HUES6 (cell line): ENCODE data around the gene SPOP.

Experiments
- H3K27ac ChIP-seq: 2 replicates; pipeline ENCODE4 v1.7.0; 2013; ENCODE audit warnings: low read depth, mild to moderate bottlenecking, low read length, inconsistent platforms
- H3K27me3 ChIP-seq: 2 replicates; pipeline ENCODE4 v1.6.1; 2013; ENCODE audit warnings: low read length; ENCODE audit not compliant: control insufficient read depth, insufficient read depth
- H3K36me3 ChIP-seq: 2 replicates; pipeline ENCODE4 v1.6.1; 2013; ENCODE audit warnings: low read length; ENCODE audit not compliant: control insufficient read depth, insufficient read depth
- H3K4me1 ChIP-seq: 2 replicates; pipeline ENCODE4 v1.6.1; 2013; ENCODE audit warnings: low read length; ENCODE audit not compliant: control insufficient read depth, insufficient read depth
- H3K4me3 ChIP-seq: 2 replicates; pipeline ENCODE4 v1.5.1; 2013; ENCODE audit warnings: low read depth, low read length
- H3K9ac ChIP-seq: one replicate; pipeline ENCODE4 v1.6.1; 2013; ENCODE audit warnings: mild to moderate bottlenecking, low read length
- H3K9me3 ChIP-seq: 2 replicates; pipeline ENCODE4 v1.6.1; 2013; ENCODE audit warnings: low read depth, low read length; ENCODE audit not compliant: control insufficient read depth, insufficient read depth

SPOP gene

DNA sequence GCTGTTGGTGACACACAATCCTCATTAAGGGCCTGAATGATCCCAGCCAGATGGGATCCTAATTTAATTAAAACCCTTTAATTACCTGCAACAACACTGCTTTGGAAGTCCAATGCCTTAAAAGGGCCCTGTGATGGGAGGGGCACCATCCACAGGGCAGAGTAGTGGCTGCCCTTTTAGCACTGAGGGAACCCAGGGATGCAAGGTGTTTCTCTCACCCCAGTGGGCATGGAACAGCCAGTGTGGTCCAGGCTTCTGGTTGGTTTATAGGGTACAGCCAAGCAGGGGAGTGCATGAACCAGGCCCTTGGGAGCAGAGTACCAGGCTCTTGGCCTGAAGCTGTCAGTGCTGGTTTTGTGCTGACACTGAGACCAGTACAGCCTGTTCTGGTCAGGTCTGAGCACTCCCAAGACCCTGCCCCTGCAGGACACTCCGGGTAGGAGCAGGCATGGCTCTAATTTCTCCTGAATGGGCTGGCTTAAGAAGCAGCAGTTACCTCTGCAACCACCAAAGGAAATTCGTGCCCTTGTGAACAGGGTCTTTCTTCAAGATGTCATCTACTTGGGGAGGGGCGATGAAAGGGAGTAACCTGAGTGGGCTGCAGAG is 92.4 kb downstream of the SPOP start:
- Histone ChIP-seq H3K4me1 (peaks cover 6% of the 10 kb centered on the region; the same call in 1 of the 2 replicates), H3K4me3 (no peak overlapping the region), H3K9ac (no peak overlapping the region), H3K9me3 (no peaks in the 10 kb centered on the region), H3K27me3 (no peaks in the 10 kb centered on the region), H3K27ac (no peak overlapping the region), H3K36me3 (no peaks in the 10 kb centered on the region)

DNA sequence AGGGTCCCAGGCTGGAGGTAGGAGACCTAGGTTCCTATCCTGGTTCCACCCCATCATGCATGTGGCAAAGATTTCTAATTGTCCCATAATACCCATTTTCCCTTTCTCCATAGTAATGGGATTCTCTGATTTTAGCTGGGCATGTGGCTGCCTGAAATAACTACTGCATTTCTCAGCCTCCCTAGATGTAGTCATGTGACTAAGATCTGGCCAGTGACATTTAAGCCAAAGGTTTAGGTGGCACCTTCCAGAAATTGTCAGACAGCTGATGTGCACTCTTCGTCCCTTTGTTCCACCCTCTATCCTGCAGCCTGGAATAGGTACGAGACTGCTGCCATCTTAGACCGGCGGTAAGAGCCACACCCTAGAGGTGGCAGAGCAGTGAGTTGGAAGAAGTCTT is 94.0 kb downstream of the SPOP start:
- Histone ChIP-seq H3K4me1 (peaks cover 8% of the 10 kb centered on the region; the same call in 1 of the 2 replicates), H3K27ac (no peak overlapping the region), H3K4me3 (no peak overlapping the region), H3K9me3 (no peaks in the 10 kb centered on the region), H3K9ac (no peak overlapping the region), H3K27me3 (peaks cover 4% of the 10 kb centered on the region; the same call in 1 of the 2 replicates), H3K36me3 (no peaks in the 10 kb centered on the region)

DNA sequence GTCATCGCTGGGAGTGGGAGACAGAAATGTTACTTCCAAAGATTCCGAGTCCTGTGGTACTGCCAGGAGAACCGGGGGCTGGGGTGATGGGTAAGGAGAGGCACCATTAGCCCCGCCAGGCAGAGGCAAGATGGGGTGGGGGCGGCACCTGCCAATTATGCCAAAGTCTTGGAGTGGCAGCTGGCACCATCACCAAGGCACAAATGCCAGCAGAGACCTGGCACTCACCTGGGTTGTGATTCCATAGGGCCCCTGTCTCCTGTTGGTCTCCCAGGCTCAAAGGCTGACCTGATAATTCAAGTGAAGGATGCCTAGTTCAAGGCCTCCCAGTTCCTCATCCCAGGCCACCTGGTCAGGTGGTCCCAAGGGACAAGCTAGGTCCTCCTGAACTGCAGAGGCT is 94.7 kb downstream of the SPOP start:
- H3K27me3 ChIP-seq = peaks cover 7% of the 10 kb centered on the region; the same call in 1 of the 2 replicates
- H3K36me3 ChIP-seq = no peaks in the 10 kb centered on the region
- no peak overlapping the region for H3K27ac ChIP-seq
- H3K4me1 ChIP-seq = peaks cover 8% of the 10 kb centered on the region; the same call in 1 of the 2 replicates
- no peak overlapping the region for H3K9ac ChIP-seq
- no peak overlapping the region for H3K4me3 ChIP-seq
- H3K9me3 ChIP-seq = no peaks in the 10 kb centered on the region

DNA sequence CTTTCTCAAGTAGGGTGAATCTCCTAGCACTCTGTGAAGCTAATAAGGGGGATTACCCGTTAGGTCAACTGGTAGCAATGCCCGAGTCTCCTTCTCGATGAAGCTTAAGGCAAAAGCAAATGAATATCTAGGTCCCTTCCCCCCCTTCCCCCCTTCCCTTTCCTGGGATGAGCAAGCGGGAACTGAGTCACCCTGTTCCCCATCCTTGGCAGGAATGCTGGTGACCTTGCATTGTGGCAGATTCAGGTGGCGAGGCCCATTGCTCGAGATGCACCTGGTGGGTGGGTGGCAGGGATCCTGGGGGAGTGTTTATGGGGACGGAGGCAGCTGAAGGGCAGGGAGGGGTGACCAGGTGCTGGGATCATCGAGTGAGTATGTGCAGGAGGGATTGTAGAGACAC is 95.1 kb downstream of the SPOP start:
- Histone ChIP-seq H3K9me3 (no peaks in the 10 kb centered on the region), H3K36me3 (no peaks in the 10 kb centered on the region), H3K4me1 (peaks cover 8% of the 10 kb centered on the region; the same call in 1 of the 2 replicates), H3K4me3 (no peak overlapping the region), H3K9ac (no peak overlapping the region), H3K27me3 (peaks cover 11% of the 10 kb centered on the region), H3K27ac (no peak overlapping the region)

DNA sequence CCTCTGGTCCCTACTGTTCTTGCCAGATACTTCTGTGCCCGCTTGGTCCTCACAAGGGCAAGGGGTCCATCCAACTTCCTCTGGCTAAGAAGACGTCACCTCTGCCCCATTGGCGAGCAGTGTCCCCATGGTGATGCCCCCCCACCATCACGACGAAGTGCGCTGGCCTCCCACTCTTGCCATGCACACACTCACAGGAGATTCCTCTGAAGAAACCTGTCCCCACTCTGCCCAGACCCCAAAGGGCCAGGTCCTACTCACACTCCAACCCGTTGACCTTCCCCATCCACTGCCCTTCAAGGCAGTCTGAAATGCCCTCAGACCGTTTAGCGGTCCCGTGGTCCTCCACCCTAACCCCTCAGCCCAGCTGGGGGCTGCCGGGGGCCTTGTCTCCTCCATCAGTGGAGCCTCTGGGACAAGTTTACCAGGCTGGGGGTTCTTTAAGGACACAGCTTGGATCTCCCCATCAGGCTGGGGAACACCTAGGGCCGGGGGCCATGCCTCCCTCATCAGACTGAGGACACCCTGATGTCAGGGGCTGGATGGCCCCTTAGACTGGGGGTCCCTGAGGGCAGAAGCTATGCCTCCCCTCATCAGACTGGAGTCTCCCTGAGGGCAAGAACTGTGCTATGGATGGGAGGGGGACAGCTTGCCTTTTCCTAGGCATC is 95.7 kb downstream of the SPOP start:
- Histone ChIP-seq H3K4me1 (peaks cover 13% of the 10 kb centered on the region; the same call in 1 of the 2 replicates), H3K9ac (no peak overlapping the region)

DNA sequence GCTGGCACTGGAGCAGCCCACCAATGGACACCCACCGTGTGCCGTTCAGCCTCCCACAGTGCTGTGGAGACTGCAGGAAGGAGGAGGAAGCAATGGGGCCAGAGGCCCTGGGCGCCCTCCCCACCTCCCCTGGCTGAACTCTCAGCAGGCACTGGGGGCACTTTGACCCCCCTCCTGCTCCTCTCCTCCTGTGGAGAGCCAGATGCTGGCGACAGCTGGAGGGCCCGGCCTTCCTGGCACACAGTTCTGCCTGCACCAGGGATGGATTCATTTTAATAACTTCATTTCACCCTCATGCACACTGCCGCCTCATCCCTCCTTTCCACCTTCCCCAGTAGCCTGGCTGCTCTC is 96.3 kb downstream of the SPOP start:
- H3K27ac ChIP-seq = no peak overlapping the region
- no peaks in the 10 kb centered on the region for H3K36me3 ChIP-seq
- H3K4me3 ChIP-seq = no peak overlapping the region
- H3K9ac ChIP-seq = no peak overlapping the region
- peaks cover 16% of the 10 kb centered on the region; the same call in 1 of the 2 replicates for H3K4me1 ChIP-seq
- H3K27me3 ChIP-seq = peaks cover 21% of the 10 kb centered on the region
- H3K9me3 ChIP-seq = no peaks in the 10 kb centered on the region

More for the DNA sequence above, 95.7 kb downstream of the SPOP start:
- Histone ChIP-seq H3K4me3 (no peak overlapping the region), H3K27ac (no peak overlapping the region), H3K9me3 (no peaks in the 10 kb centered on the region), H3K27me3 (peaks cover 17% of the 10 kb centered on the region), H3K36me3 (no peaks in the 10 kb centered on the region)

DNA sequence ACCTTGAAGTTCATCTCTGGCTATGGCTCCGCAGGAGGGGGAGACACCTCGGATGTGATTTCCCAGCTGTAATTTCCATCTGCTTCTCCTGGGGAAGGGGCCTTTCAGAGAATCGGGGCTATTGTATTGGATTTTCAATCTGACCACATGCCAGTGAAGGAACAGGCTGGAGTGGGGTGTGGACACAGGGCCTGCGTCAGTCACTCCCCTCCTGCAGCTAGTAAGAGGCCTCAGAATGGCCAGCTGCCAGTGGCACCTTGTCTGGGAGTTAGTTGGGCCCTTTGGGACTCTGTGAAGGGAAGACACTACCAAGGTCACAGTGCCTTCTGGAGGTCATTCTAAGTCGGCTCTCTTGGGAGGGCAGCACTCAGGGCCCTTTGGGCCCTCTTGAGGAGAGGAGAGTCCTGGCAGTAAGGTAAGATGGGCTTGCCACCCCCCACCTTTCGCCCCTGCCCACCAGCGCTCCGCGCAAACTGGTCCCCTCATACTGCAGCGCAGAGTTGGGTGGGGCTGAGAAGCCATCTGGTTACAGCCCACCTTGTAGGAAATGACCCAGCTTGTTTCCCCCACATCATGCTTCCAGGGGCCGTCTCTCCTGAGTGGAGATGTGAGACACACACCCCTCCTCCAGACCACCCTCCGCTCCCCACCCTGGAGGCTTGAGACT is 96.8 kb downstream of the SPOP start:
- no peaks in the 10 kb centered on the region for H3K36me3 ChIP-seq

DNA sequence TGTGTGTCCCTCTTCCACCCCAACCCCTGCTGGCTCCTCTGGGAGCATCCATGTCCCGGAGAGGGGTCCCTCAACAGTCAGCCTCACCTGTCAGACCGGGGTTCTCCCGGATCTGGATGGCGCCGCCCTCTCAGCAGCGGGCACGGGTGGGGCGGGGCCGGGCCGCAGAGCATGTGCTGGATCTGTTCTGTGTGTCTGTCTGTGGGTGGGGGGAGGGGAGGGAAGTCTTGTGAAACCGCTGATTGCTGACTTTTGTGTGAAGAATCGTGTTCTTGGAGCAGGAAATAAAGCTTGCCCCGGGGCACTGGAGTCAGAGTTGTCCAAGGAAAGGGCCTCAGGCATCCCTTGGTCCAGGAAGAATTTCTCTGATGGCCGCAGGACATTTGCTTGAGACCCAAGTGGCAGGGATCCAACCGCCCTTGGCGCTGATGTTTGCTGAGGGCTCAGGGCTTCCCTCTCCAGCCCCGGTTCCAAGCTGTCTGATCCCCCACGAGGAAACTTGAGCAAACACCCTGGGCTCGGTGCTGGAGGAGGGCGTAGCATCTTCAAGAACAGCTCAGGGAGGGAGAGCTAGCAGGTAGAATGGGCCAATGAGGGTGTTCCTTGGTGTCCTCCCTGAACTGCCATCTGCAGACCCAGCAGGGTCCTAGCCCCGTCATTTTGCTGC is 97.7 kb downstream of the SPOP start:
- Histone ChIP-seq H3K36me3 (no peaks in the 10 kb centered on the region), H3K27me3 (peaks cover 22% of the 10 kb centered on the region), H3K27ac (no peak overlapping the region), H3K9me3 (no peaks in the 10 kb centered on the region), H3K9ac (no peak overlapping the region), H3K4me3 (no peak overlapping the region), H3K4me1 (peaks cover 17% of the 10 kb centered on the region)

More for the DNA sequence above, 96.8 kb downstream of the SPOP start:
- Histone ChIP-seq H3K4me1 (peaks cover 16% of the 10 kb centered on the region; the same call in 1 of the 2 replicates), H3K27ac (no peak overlapping the region), H3K27me3 (peaks cover 21% of the 10 kb centered on the region), H3K9me3 (no peaks in the 10 kb centered on the region), H3K9ac (no peak overlapping the region), H3K4me3 (no peak overlapping the region)

DNA sequence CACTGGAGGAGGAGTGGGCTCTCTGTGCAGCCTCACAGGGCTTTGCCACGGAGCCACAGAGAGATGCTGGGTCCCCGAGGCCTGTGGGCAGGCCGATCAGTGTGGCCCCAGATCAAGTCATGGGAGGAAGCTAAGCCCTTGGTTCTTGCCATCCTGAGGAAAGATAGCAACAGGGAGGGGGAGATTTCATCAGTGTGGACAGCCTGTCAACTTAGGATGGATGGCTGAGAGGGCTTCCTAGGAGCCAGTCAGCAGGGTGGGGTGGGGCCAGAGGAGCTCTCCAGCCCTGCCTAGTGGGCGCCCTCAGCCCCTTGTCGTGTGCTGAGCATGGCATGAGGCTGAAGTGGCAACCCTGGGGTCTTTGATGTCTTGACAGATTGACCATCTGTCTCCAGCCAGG is 98.4 kb downstream of the SPOP start:
- Histone ChIP-seq H3K27ac (no peak overlapping the region), H3K36me3 (no peaks in the 10 kb centered on the region), H3K4me3 (no peak overlapping the region), H3K27me3 (peaks cover 29% of the 10 kb centered on the region), H3K4me1 (peaks cover 24% of the 10 kb centered on the region), H3K9ac (no peak overlapping the region), H3K9me3 (no peaks in the 10 kb centered on the region)

DNA sequence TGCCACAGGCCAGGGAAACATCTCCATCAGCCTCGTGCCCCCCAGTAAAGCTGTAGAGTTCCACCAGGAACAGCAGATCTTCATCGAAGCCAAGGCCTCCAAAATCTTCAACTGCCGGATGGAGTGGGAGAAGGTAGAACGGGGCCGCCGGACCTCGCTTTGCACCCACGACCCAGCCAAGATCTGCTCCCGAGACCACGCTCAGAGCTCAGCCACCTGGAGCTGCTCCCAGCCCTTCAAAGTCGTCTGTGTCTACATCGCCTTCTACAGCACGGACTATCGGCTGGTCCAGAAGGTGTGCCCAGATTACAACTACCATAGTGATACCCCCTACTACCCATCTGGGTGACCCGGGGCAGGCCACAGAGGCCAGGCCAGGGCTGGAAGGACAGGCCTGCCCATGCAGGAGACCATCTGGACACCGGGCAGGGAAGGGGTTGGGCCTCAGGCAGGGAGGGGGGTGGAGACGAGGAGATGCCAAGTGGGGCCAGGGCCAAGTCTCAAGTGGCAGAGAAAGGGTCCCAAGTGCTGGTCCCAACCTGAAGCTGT is 98.9 kb downstream of the SPOP start:
- Histone ChIP-seq H3K4me1 (peaks cover 24% of the 10 kb centered on the region), H3K27ac (no peak overlapping the region), H3K9me3 (no peaks in the 10 kb centered on the region), H3K27me3 (peaks cover 31% of the 10 kb centered on the region), H3K36me3 (no peaks in the 10 kb centered on the region), H3K4me3 (no peak overlapping the region), H3K9ac (no peak overlapping the region)
